ENCODE data around the gene PLEKHA3. TPM values are rescaled to one million over a fixed set of nuclear protein-coding genes. Genes with fewer than 3 reads are reported as not detected.

Gene PLEKHA3
- total and polyA plus RNA-seq, 2 donors (not counting 1 experiment from before 2014, with no cell fraction given): 5.9 to 34.6 TPM

GRCh38 chr2:178527592-178527991 is 47.3 kb downstream of the PLEKHA3 start:
- DNase-seq (ENCODE audit: low read depth in 2 of 2): no peak
- Histone ChIP-seq H3K9ac (ENCODE audit: insufficient read depth, low read length) (no peak overlapping the region), H3K4me3 (replicated peaks in 1 of 4; ENCODE audit: control extremely low read depth in 1 of 4, insufficient read depth in 1 of 4, low read depth in 3 of 4, low read length in 4 of 4) (no peak overlapping the region), H2AFZ (ENCODE audit: low read length) (no peak overlapping the region), H3K27ac (ENCODE audit: insufficient read depth, low read length) (no peak overlapping the region), H3K4me1 (ENCODE audit: control insufficient read depth, extremely low read depth, insufficient read depth, low read length) (no peaks in the 10 kb centered on the region), H3K4me2 (ENCODE audit: extremely low read depth, insufficient read depth, low read length) (no peak overlapping the region), H4K20me1 (ENCODE audit: control insufficient read depth, extremely low read depth, insufficient read depth, low read length) (no peaks in the 10 kb centered on the region), H3K79me2 (ENCODE audit: control insufficient read depth, insufficient read depth, low read length) (peaks cover 17% of the 10 kb centered on the region), H3K27me3 (ENCODE audit: control insufficient read depth, insufficient read depth, low read length) (no peaks in the 10 kb centered on the region), H3K9me3 (ENCODE audit: control insufficient read depth, insufficient read depth, low read depth, low read length) (no peaks in the 10 kb centered on the region), H3K36me3 (ENCODE audit: control insufficient read depth, insufficient read depth, low read length) (no peaks in the 10 kb centered on the region)
- TF ChIP-seq EZH2 (IDR thresholded peaks at IDR 0.05; ENCODE audit: low read length, missing control alignments): no peak
- TF ChIP-seq CTCF (conservative IDR thresholded peaks at IDR 0.05 in 1 of 2, IDR thresholded peaks at IDR 0.05 in 1 of 2; ENCODE audit: low read depth in 1 of 2, low read length in 2 of 2): no peak

- Histone ChIP-seq H3K9me3 (ENCODE audit: control insufficient read depth, insufficient read depth, low read depth, low read length) (no peaks in the 10 kb centered on the region), H3K27me3 (ENCODE audit: control insufficient read depth, insufficient read depth, low read length) (no peaks in the 10 kb centered on the region), H3K27ac (ENCODE audit: insufficient read depth, low read length) (no peak overlapping the region), H3K4me1 (ENCODE audit: control insufficient read depth, extremely low read depth, insufficient read depth, low read length) (no peaks in the 10 kb centered on the region), H3K4me2 (ENCODE audit: extremely low read depth, insufficient read depth, low read length) (no peak overlapping the region), H3K9ac (ENCODE audit: insufficient read depth, low read length) (no peak overlapping the region), H3K4me3 (replicated peaks in 1 of 4; ENCODE audit: control extremely low read depth in 1 of 4, insufficient read depth in 1 of 4, low read depth in 3 of 4, low read length in 4 of 4) (no peak overlapping the region), H4K20me1 (ENCODE audit: control insufficient read depth, extremely low read depth, insufficient read depth, low read length) (no peaks in the 10 kb centered on the region), H3K36me3 (ENCODE audit: control insufficient read depth, insufficient read depth, low read length) (no peaks in the 10 kb centered on the region), H3K79me2 (ENCODE audit: control insufficient read depth, insufficient read depth, low read length) (peaks cover 13% of the 10 kb centered on the region), H2AFZ (ENCODE audit: low read length) (no peak overlapping the region)
- DNase-seq (ENCODE audit: low read depth in 2 of 2): no peak
- no peak for TF ChIP-seq CTCF (conservative IDR thresholded peaks at IDR 0.05 in 1 of 2, IDR thresholded peaks at IDR 0.05 in 1 of 2; ENCODE audit: low read depth in 1 of 2, low read length in 2 of 2)
- no peak for TF ChIP-seq EZH2 (IDR thresholded peaks at IDR 0.05; ENCODE audit: low read length, missing control alignments)
These were observed 48.4 kb downstream of the PLEKHA3 start for GRCh38 chr2:178528647-178529046.

- H3K79me2 ChIP-seq (ENCODE audit: control insufficient read depth, insufficient read depth, low read length): peaks cover 9% of the 10 kb centered on the region
- H3K9ac ChIP-seq (ENCODE audit: insufficient read depth, low read length): no peak overlapping the region
These were observed 48.9 kb downstream of the PLEKHA3 start for GRCh38 chr2:178529194-178529593.

More at GRCh38 chr2:178529194-178529593, 48.9 kb downstream of the PLEKHA3 start:
- H3K36me3 ChIP-seq (ENCODE audit: control insufficient read depth, insufficient read depth, low read length): no peaks in the 10 kb centered on the region
- DNase-seq (ENCODE audit: low read depth in 2 of 2): no peak
- no peak overlapping the region for H3K27ac ChIP-seq (ENCODE audit: insufficient read depth, low read length)
- no peaks in the 10 kb centered on the region for H3K27me3 ChIP-seq (ENCODE audit: control insufficient read depth, insufficient read depth, low read length)
- H3K9me3 ChIP-seq (ENCODE audit: control insufficient read depth, insufficient read depth, low read depth, low read length): no peaks in the 10 kb centered on the region
- H3K4me3 ChIP-seq (replicated peaks in 1 of 4; ENCODE audit: control extremely low read depth in 1 of 4, insufficient read depth in 1 of 4, low read depth in 3 of 4, low read length in 4 of 4): no peak overlapping the region
- H3K4me2 ChIP-seq (ENCODE audit: extremely low read depth, insufficient read depth, low read length): no peak overlapping the region
- H4K20me1 ChIP-seq (ENCODE audit: control insufficient read depth, extremely low read depth, insufficient read depth, low read length): no peaks in the 10 kb centered on the region
- H3K4me1 ChIP-seq (ENCODE audit: control insufficient read depth, extremely low read depth, insufficient read depth, low read length): no peaks in the 10 kb centered on the region
- TF ChIP-seq EZH2 (IDR thresholded peaks at IDR 0.05; ENCODE audit: low read length, missing control alignments) (no peak), CTCF (conservative IDR thresholded peaks at IDR 0.05 in 1 of 2, IDR thresholded peaks at IDR 0.05 in 1 of 2; ENCODE audit: low read depth in 1 of 2, low read length in 2 of 2) (no peak)
- H2AFZ ChIP-seq (ENCODE audit: low read length): no peak overlapping the region
